AG09309 (cell line): Measurements from ENCODE around the gene TCEAL6.
A peak's percentile ranks its signal among the peaks of the same experiment; 100 is the strongest.
"Not testable (repeated sequence)": the region's sequence is repeated elsewhere in the genome, so short reads cannot be mapped to it uniquely, and the experiment has no call there.

ENCODE experiments used
- DNase-seq: peaks from one replicate; pipeline ENCODE4 v3.0.0-alpha.2; 2010; ENCODE audit warnings: low read depth
- H3K4me3 ChIP-seq: 2 replicates; pipeline ENCODE4 v1.5.1; 2011; ENCODE audit warnings: mild to moderate bottlenecking, low read depth, low read length, moderate library complexity; ENCODE audit not compliant: control insufficient read depth
- CTCF ChIP-seq: IDR thresholded peaks from 2 replicates; pipeline ENCODE4 v1.5.1; 2011; ENCODE audit warnings: mild to moderate bottlenecking, low read depth, low read length, inconsistent platforms; ENCODE audit not compliant: insufficient read depth, control insufficient read depth; ENCODE audit errors: missing control alignments

The TCEAL6 gene

GRCh38 chrX:102129473-102129872, 12.8 kb downstream of the TCEAL6 start:
- peak; percentile 47 for TF ChIP-seq CTCF
- no peak for DNase-seq
- no peak overlapping the region for H3K4me3 ChIP-seq

GRCh38 chrX:102126863-102127262, 15.4 kb downstream of the TCEAL6 start:
- no peak overlapping the region for H3K4me3 ChIP-seq
- TF ChIP-seq CTCF = no peak
- DNase-seq = no peak

DNA sequence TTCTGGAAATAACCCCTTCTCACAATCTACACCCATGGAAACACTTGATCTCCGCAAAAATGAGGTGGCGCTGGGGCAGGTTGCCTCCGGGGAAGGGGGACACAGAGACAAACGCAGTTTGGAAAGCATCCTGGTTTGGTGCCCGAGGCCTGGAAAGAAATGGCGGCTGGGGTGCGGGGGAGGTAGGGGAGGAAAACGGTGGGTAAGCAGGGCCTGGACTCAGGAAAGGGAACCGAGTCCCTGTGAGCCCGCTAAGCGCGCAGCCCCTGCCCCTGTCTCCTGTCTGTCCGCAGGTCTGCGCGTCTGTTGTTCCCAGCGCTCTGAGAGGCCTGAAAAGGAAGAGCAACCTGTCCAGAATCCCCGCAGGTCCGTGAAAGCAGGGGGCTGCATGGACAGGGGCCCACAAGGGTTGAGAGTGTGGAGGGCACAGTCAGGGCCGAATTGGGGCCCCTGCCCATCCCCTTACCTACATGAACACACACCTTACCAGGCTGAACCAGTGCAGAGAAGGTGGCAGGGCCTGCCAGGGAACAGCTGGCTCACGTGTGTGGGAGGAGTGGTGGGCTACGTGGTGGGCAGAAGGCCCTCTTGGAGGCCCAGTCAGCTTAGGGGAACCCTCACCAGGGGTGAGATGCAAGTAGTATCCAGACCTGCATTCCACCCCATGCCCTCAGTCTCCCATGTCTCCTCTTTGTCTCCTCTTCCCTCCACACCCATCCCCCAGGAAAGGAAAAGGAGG, 16.0 kb downstream of the TCEAL6 start:
- DNase-seq, H3K4me3 ChIP-seq: not testable (repeated sequence)

- not testable (repeated sequence) for DNase-seq, H3K4me3 ChIP-seq
These were observed 16.8 kb downstream of the TCEAL6 start, which contains the start of gene TCEAL2 for GRCh38 chrX:102125436-102125835. Gene TCEAL2 (plus strand): TSS chrX:102125679. CDS start chrX:102126831, 1,152 bp downstream.

GRCh38 chrX:102125014-102125413, 17.3 kb downstream of the TCEAL6 start:
- not testable (repeated sequence) for H3K4me3 ChIP-seq, DNase-seq

DNA sequence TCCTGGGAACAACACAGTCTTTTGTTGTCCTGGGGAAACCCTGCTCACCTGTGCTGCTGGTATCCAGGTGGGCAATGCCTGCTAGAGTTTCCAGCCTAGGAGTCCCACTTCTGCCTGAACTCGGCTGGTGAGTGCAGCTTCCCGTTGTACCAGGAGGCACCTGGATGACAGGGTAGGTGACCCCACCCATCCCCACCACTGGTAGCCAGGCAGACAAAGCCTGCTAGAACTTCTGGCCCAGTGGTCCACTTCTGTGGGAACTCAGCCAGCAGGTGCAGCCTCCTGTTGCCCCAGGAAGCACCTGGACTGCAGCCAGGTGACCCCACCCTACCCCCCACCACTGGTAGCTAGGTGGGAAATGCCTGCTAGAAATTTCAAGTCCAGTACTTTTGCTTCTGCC, 26.5 kb downstream of the TCEAL6 start:
- no peak for DNase-seq
- TF ChIP-seq CTCF = no peak
- no peak overlapping the region for H3K4me3 ChIP-seq

GRCh38 chrX:102113367-102113766, 28.9 kb downstream of the TCEAL6 start:
- DNase-seq = no peak
- H3K4me3 ChIP-seq = no peak overlapping the region
- TF ChIP-seq CTCF = no peak
